ENCODE results near the gene HAPLN1.

- no peak for TF ChIP-seq CTCF (IDR thresholded peaks at IDR 0.05)
- no peak for TF ChIP-seq POLR2A (IDR thresholded peaks at IDR 0.05)
Measured at GRCh38 chr5:83662558-83662957, 58.1 kb downstream of the HAPLN1 start.
